Jurkat, Clone E6-1 (cell line): ENCODE measurements around the gene ZNF318.
"Not testable (repeated sequence)": the region's sequence is repeated elsewhere in the genome, so short reads cannot be mapped to it uniquely, and the experiment has no call there.

Experiments
- DNase-seq: peaks from one replicate; pipeline ENCODE4 v3.0.0-alpha.2; 2011; ENCODE audit warnings: low read depth, low spot score
- H3K4me3 ChIP-seq: 2 replicates; pipeline ENCODE4 v1.5.1; 2011; ENCODE audit warnings: mild to moderate bottlenecking, low read length, control low read depth, moderate library complexity

ZNF318 gene

DNA sequence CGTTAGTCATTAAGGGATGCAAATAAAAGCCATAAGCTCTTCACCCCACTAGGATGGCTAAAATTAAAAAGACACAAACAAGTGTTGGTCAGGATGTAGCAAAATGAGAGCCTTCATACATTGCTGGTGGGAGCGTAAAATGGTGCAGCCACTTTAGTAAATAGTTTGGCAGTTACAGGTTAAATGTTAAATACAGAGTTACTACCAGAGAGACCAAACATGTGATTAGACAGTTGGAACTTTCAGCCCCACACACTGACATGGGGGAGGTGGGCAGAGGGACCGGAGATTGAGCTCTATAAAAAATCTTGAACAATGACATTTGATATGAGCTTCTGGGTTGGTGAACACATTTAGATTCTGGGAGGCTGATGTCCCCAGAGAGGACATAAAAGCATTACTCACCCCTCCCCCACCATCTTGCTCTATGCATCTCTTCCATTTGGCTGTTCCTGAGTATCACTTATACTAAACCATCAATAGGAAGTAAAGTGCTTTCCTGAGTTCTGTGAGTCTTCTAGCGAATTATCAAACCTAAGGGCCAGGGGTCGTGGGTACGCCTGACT lies 20.4 kb upstream of the ZNF318 start:
- H3K4me3 ChIP-seq, result no peak overlapping the region
- no peak for DNase-seq

- DNase-seq, result peak; percentile 28
Observed at GRCh38 chr6:43386492-43386891, 17.0 kb upstream of the ZNF318 start.

DNA sequence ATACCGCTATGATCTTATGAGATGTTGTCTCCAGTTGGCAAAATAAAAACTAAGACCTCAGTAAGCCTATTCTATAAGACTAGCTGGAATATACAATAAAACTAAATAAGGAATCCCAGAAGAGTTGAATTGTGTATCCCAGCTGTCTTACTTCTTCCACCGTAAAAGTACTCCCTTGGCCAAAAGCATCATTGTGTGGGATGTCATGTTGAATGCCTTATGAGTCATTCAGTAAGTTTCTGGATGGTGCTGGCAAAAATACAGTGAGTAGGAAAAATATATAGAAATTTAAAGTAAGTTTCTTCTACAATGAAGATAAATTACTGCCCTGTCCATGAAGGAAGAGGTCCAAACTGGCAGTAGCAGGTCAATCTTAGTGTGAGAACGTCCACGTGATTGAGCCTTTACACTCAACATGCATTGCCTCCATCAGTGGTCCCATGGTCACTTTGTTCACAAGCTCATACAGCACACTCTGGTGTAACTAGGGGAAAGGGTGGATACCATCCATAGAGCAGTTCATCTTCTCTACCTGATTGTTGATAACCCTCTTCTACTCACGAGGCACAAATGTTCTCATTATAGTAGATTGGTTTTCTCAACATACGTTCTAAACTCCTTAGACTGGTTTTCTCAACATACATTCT lies 13.7 kb upstream of the ZNF318 start:
- H3K4me3 ChIP-seq, result no peak overlapping the region
- no peak for DNase-seq

More at GRCh38 chr6:43386492-43386891, 17.0 kb upstream of the ZNF318 start:
- H3K4me3 ChIP-seq, result no peak overlapping the region

GRCh38 chr6:43380858-43381257 lies 11.4 kb upstream of the ZNF318 start:
- not testable (repeated sequence) for H3K4me3 ChIP-seq

DNA sequence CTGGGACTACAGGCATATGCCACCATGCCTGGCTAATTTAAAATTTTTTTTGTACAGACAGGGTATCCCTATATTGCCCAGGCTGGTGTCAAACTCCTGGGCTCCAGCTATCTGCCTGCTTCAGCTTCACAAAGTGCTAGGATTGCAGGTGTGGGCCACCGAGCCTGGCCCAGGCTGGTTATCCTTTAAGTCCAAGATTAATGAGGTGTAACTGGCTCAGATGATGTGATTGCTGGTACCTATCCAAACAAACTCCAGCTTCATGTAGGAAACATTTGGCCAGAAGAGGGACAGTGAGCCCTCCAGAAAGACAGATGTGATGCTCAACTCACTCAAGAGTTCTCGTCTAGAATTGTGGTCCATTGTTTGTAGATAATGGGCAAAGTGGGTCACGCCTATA lies 9.2 kb upstream of the ZNF318 start:
- no peak overlapping the region for H3K4me3 ChIP-seq
- no peak for DNase-seq

More at GRCh38 chr6:43380858-43381257, 11.4 kb upstream of the ZNF318 start:
- DNase-seq, result not testable (repeated sequence)

DNA sequence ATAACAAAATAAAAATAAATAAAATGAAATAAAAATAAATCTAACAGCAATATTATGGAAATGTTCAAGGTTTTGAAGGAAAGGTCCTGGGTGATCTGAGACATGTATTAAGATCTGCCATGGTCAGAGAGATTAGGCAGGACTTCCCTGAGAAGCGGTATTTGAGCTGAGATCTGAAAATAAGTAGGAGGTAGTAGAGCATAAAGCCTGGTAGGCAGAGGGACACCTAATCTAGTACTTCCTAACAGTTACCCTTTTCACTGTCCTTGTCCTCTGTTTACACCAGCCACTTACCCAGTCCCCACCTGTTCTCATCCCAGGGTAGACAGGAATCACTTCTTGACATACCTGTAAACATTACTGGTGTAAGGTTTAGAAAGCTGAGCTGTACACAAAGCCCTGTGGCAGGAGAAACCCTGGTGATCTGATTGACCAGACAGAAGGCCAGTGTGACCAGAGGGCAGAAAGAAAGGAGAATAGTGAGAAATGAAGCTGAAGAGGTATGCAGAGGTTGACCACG lies 8.3 kb upstream of the ZNF318 start:
- no peak overlapping the region for H3K4me3 ChIP-seq
- DNase-seq, result no peak

DNA sequence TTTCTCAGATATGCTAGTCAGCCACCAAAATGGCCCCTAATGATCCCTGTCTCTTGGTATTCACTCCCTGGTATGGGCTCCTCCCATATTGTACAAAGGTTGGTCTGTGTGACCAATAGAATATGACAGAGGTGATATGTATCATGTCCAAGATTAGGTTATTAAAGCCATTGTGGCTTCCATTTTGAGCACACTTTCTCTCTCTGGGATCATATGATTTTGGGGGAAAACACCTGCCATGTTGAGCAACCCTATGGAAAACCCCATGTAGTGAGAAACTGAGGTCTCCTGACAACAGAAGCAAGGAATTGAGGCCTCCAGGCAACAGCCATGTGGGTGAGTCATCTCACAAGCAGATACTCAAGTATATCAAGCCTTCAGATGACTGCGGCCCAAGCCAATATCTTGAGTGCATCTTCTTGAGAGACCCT lies 7.1 kb upstream of the ZNF318 start:
- no peak for DNase-seq
- H3K4me3 ChIP-seq, result no peak overlapping the region

DNA sequence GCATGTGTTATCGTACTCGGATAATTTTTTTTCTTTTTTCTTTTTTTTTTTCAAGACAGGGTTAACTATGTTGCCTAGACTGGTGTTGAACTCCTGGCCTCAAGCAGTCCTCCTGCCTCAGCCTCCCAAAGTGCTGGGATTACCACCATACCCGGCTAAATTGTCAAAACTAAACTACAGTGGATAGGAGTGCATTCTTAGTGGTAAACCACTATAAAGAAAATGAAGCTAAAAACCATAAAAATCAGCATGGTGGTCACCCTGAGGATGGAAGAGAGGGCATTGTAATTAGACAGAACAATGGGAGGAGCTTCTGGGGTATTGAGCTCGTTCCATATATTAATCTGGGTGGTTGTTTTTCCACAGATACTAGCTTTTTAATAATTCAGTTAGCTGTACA lies 6.2 kb upstream of the ZNF318 start:
- DNase-seq, result no peak
- H3K4me3 ChIP-seq, result no peak overlapping the region

DNA sequence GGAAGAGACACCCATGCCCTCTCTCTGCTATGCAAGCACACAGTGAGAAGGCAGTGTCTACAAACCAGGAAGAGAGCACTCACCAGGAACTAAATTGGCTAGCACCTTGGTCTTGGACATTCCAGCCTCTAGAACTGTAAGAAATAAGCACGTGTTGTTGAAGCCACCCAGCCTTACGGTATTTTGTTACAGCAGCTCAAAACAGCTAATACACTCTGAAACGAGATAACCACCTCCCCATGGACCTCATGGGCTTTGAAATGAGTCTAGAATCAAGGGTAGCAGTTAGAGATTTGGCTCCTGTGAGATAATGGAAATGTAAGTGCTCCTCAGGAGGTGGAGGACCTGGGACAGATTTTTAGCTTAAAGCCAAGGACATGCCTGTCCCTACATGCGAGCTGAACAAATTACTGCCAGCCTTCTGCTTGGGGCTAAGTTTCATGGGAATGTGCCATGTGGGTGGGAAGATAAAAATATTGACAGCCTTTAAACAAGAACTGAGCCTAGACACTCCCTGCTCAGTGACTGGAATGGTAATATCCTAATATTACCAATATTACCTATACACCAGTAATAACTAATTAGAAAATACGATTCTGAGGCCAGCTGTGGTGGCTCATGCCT lies 3.9 kb upstream of the ZNF318 start:
- H3K4me3 ChIP-seq, result no peak overlapping the region
- DNase-seq, result no peak

- not testable (repeated sequence) for DNase-seq
- peak overlapping the region; percentile 58 for H3K4me3 ChIP-seq
Observed at GRCh38 chr6:43370003-43370580, 645 bp upstream of the ZNF318 start.

GRCh38 chr6:43368259-43369160 lies 937 bp downstream of the ZNF318 start:
- DNase-seq, result no peak
- peak overlapping the region; percentile 53 for H3K4me3 ChIP-seq

- H3K4me3 ChIP-seq, result no peak overlapping the region
- DNase-seq, result no peak
Observed at GRCh38 chr6:43367245-43367984, 2.0 kb downstream of the ZNF318 start.

DNA sequence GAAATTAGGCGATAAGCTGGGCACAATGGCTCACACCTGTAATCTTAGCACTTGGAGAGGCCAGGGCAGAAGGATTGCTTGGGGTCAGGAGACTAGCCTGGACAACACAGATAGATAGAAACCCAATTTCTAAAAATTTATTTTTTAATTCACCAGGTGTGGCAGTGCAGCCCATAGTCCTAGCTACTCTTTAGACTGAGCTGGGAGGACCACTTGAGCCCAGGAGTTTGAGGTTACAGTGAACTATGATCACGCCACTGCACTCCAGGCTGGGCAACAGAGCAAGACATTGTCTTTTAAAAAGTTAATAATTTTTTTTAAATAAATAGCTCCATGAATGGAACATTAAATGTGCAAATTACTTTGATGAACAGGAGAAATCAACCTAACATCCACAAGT lies 8.2 kb downstream of the ZNF318 start:
- no peak for DNase-seq
- H3K4me3 ChIP-seq, result no peak overlapping the region

- H3K4me3 ChIP-seq, result no peak overlapping the region
- no peak for DNase-seq
Observed at GRCh38 chr6:43359831-43360230, 9.6 kb downstream of the ZNF318 start.

GRCh38 chr6:43359381-43359780 lies 10.1 kb downstream of the ZNF318 start:
- DNase-seq, result no peak

GRCh38 chr6:43355862-43356590 lies 13.4 kb downstream of the ZNF318 start:
- H3K4me3 ChIP-seq, result no peak overlapping the region
- no peak for DNase-seq

More at GRCh38 chr6:43359381-43359780, 10.1 kb downstream of the ZNF318 start:
- no peak overlapping the region for H3K4me3 ChIP-seq

DNA sequence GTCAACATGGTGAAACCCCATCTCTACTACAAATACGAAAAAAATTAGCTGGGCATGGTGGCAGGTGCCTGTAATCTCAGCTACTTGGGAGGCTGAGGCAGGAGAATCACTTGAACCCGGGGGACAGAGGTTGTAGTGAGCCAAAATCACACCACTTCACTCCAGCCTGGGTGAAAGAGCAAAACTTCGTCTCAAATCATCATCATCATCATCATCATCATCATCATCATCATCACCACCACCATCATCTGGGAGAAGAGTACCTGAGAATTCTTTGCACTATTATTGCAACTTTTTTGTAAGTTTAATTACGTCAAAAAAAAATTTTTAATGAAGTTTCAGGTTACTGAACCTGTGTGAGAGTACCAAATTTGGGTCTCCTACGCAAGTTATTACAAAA lies 17.5 kb downstream of the ZNF318 start:
- not testable (repeated sequence) for DNase-seq

DNA sequence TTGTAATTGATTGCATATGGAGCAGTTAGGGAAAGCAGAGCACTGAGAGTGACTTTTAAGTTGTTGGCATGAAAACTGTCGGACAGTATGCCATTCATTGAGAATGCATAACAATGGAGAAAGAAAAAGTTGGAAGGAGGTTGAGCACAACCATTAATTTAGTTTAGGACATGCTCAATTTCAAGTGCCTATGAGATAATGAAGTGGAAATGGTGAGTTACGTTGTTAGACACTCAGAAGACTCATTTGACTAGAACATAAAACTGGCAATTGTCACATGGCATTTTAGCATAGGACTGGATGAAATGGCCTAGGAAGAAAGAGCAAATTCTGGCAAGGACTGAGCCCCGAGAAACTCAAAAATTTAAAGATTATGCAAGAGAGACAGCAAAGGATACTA lies 22.0 kb downstream of the ZNF318 start:
- DNase-seq, result no peak
- H3K4me3 ChIP-seq, result no peak overlapping the region

More for the DNA sequence above, 17.5 kb downstream of the ZNF318 start:
- H3K4me3 ChIP-seq, result not testable (repeated sequence)
